GM21619 (cell line): Measurements from ENCODE around the gene PRAC2.

Source experiments
- ATAC-seq: cut with Tn5 transposase; IDR thresholded peaks from one replicate; pipeline ENCODE4 v1.9.1; 2021; ENCODE audit not compliant: unreplicated experiment

Gene PRAC2

GRCh38 chr17:48720266-48721008 is 2.5 kb upstream of the PRAC2 start:
- no peak for ATAC-seq

- ATAC-seq, result no peak
Observed at GRCh38 chr17:48721009-48721402, 2.0 kb upstream of the PRAC2 start.

- ATAC-seq, result no peak
Observed at GRCh38 chr17:48722201-48722907, 631 bp upstream of the PRAC2 start, which contains the start of gene PRAC1. TSS of gene PRAC1 (minus strand) at chr17:48722518. CDS start at chr17:48722392, 126 bp downstream.

GRCh38 chr17:48723423-48724250 is 652 bp downstream of the PRAC2 start:
- no peak for ATAC-seq

- no peak for ATAC-seq
Observed at GRCh38 chr17:48724251-48725003, 1.4 kb downstream of the PRAC2 start.

GRCh38 chr17:48725004-48725287 is 2.0 kb downstream of the PRAC2 start:
- ATAC-seq, result no peak

- no peak for ATAC-seq
Observed at GRCh38 chr17:48725288-48726064, 2.5 kb downstream of the PRAC2 start.

GRCh38 chr17:48726114-48726915 is 3.3 kb downstream of the PRAC2 start:
- ATAC-seq, result no peak

- no peak for ATAC-seq
Observed at GRCh38 chr17:48726916-48727286, 3.9 kb downstream of the PRAC2 start.

- no peak for ATAC-seq
Observed at GRCh38 chr17:48727415-48728175, 4.6 kb downstream of the PRAC2 start.

GRCh38 chr17:48728232-48729231 is 5.5 kb downstream of the PRAC2 start, which contains the start of gene HOXB13:
TSS of gene HOXB13 (minus strand) at chr17:48728750. CDS start at chr17:48728593, 157 bp downstream.
- ATAC-seq, result no peak

GRCh38 chr17:48729335-48730239 is 6.6 kb downstream of the PRAC2 start:
- no peak for ATAC-seq

GRCh38 chr17:48730240-48730550 is 7.2 kb downstream of the PRAC2 start:
- ATAC-seq, result no peak

GRCh38 chr17:48731355-48731754 is 8.4 kb downstream of the PRAC2 start:
- ATAC-seq, result no peak

GRCh38 chr17:48732688-48733629 is 10.0 kb downstream of the PRAC2 start:
- ATAC-seq, result no peak
